ENCODE results near the gene NPM1.

NPM1 gene

DNA sequence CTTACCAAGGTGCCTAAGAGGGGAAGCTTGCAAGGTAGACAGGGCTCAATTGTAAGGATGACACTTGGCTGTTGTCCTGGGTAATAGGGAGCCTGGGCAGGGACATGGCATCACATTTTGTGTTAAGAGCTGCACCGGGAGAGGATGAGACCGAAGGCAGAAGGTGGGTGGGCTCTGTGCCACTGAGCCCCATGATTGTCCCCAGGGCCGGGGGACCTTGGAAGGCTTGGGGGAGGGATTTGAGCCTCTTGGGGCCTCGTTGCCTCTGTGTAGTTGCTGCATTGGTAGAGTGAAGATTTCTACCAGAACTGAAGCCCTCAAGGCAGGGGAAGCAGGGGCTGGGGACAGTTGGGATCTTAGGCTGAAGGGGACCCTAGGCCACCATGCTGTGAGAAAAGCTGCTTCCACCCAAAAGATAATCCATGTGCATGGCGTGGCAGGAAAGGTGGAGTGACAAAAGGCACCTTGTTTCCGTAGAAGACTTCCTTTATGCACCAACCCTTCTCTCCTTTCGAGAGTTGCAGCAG is 43.7 kb downstream of the NPM1 start:
- DNase-seq = no peak

DNA sequence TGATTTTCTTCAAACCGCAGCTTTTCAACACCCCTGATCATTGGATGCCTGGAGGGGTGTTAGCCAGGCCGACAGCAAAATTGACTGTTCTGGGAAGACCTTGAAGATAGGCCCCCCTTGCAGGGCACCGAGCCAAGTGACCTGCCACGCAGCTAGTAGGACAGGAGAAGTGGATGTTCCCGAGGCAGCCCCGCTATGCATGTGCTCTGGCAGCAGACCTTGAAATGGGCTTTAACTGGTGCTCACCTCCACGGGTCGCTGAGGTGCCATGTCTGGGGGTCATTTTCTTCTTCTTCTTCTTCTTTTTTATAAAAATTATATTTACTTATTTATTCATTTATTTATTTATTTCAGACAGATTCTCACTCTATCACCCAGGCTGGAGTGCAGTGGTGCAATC is 44.4 kb downstream of the NPM1 start:
- DNase-seq = no peak

DNA sequence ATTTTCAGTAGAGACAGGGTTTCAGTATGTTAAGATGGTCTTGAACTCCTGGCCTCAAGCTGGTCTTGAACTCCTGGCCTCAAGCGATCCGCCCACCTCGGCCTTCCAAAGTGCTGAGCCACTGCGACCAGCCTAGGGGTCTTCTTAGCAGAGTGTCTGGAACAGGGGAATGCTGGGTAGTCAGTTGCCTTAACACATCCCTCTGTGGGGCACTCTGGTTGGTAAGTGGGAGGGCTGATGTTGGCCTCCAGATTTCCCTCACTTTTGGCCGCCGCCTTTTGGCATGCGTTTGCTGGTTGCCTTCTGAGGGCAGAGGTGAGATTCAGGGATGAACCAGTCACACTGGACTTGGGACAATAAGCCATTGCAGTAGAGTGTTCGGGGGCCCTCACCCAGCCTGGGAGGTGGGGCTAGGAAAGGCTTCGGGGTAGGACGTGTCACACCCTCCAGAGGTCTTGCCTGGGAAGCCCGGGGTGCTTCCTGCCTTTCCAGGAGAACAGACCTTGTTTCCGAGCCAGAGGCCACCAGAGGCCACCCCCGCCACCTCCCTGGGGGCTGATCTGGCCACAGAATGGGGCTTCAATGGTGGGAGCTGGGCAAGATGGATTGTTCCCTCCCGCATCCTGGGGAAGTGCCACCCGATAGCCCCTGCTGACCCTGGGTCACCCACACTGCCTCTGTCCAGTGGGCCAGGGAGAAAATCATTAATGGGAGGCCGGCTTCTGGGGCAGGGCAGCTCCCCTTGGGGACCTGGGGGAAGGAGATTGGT is 45.1 kb downstream of the NPM1 start:
- no peak for DNase-seq

- no peak for DNase-seq
Observed at GRCh38 chr5:171433352-171433698, 45.7 kb downstream of the NPM1 start.

GRCh38 chr5:171433982-171434676 is 46.5 kb downstream of the NPM1 start:
- no peak for DNase-seq

- no peak for DNase-seq
Observed at GRCh38 chr5:171434874-171435273, 47.2 kb downstream of the NPM1 start.

DNA sequence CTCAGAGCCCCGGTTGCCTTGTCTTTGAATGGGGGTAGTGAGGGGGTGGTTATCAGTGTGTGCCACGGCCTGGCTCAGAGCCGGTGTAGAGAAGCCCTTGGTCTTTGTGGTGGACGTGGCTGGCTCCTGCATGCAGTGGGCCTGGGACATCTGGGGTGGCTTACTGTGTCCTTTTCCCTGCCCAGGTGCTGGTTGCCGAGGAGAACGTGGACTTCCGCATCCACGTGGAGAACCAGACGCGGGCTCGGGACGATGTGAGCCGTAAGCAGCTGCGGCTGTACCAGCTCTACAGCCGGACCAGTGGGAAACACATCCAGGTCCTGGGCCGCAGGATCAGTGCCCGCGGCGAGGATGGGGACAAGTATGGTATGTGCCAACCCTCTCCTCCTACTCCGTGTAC is 48.3 kb downstream of the NPM1 start:
- no peak for DNase-seq

DNA sequence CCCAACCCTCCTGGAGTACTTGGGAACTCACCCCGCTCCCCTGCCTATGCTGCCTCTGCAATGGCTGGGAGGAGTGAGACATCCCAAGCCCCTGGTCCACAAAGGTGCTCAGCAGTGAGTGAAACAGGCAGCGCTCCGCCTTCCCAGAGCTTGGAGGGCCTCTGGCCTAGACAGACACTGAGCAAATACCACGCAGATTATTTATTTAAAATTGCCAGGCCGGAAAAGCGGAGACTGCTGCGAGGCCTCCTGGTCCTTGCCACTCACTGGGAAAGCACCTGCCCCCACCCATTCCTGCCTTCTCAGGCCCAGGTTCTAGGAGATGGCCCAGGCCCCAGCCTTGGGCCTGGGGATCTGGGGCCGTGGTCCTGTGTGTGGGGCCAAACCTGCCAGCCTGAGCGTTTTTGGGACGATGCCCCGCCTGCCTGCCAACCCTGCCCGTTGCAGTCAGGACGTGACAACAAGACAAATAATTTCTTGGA is 49.2 kb downstream of the NPM1 start:
- no peak for DNase-seq

DNA sequence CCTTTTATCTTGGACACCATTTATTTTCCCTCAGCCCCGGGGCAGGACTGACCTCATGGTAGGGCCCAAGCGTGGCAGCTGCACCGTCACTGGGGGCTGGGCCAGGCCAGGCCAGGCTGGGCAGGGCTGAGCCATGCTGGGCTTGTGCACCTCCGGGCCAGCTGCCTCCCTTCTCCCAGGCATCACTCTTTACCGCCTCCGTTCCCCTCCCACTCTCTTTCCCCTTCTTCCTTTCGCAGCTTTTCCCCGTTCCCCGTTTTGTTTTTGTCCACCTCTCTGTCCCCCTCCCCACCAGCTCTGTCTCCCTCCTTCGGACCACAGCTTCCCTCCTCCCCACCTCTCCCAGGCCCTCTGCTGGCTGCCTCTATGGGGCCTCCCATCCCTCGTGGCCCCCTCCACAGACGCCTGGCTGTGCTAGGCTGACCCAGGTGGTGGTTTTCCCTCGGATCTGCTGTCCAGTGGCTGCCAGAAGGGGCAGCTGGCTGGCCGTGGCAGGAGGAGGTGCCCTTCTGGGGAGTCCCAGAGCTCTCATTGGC is 49.7 kb downstream of the NPM1 start:
- no peak for DNase-seq

DNA sequence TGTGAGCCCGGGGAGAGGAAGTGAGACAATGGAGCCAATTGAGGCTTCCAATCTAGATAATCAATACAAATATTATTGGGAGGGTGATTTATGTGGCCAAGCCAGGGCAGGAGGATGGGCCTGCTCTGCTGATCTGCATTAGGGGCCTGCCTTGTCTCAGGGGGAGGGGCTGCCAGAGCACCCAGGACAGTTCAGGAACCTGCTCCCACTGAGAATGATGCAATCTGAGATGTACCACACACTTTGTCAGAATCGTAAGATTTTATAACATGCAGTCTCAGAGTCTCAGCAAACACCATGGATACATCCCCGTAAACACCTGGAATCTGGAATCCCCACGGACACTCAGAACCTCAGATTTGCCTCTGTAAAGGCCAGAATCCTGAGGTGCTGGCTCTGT is 51.1 kb downstream of the NPM1 start:
- DNase-seq = no peak

- no peak for DNase-seq
Observed at GRCh38 chr5:171441246-171441791, 53.7 kb downstream of the NPM1 start.

DNA sequence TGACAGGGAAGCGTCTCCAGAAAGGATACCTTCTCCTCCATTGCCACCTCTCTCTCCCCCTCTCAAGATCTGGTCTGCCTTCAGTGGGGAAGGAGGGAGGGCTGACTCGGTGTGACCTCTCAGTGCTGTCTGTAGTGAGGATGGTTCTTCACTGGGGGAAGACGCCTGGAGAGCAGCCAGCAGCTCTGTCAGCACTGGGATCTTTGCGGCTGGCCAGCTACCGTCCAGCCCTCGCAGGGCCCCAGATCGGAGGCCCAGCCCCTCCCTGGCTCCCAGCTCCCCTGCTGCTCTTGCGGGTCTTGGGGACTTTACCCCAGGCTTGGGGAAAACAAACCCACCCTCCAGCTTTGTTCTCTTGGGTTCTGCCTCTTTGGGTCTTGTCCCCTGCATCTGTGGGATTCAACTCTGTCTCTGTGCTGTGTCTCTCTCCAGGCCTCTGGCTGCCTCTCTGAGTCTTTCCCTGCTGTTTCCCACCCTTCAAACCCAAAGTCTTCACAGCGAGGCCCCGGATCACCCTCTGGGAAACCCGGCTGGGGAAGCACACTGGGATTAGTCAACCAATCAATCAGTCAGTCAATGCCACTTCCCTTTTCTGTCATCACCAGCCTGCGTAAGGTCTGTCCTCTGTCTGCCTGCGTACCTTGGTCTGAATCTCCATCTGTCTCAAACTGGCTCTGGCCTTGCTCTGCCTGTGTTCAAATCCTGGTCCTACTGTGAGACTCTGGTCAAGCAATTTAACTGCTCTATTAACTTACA is 54.8 kb downstream of the NPM1 start:
- DNase-seq = no peak

DNA sequence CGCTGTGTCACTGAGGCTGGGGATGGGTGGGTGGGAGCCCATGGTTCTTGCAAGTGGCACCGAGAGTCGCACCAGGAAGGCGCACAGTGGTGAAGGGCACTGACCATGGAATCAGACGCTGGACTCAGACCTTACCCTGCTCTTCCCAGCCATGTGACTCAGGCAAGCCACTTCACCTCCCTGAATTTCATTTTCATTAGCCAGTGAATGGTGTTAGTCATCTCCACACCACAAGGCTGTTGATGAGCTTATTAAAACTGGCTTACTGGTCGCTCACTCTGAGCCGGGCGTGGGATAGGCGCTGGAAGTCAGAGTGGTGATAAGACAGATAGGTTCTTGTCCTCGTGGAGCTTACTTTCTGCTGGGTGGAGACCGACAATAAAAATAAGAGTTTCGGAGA is 56.9 kb downstream of the NPM1 start:
- DNase-seq = no peak

DNA sequence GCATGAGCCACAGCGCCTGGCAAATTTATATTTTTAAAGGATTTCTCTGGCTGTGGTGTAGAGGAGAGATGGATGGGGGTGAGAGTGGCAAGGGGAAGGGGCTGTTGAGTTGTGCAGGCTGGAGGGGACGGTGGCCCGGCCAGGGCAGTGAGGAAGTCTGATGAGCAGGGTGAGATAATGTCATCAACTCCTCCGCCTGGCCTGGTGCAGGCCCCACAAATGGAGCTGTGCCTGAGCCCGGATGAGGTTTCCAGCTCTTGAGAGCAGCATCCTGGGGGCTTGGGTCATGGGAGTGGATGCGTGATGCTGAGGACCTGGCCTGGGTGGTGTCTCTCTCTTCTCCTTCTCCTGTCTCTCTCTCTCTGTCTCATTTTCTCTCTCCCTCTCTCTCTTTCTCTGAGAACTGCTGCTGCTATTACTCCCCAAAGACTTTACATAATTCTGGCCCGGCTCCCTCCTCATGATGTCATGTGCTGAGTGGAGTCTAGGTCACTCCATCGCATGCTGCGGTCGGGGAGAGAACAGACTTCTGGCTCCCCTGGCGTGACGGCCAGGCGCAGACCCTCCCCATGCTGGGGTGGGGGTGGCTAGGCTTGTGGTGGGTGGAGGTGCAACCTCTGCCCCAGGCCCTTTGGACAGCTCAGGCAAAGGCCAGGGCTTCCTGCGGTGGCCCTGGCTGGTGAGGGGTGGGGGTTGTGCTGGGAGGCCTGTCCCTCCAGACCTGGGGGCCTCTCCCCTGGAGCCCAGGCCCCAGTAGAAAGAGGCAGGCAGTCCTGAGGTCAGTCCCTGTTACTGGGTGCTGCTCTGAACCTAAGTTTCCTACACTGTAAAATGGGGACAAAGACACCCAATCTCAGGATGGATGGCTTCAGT is 58.2 kb downstream of the NPM1 start:
- no peak for DNase-seq

- DNase-seq = no peak
Observed at GRCh38 chr5:171447226-171447625, 59.6 kb downstream of the NPM1 start.

- no peak for DNase-seq
Observed at GRCh38 chr5:171449426-171449825, 61.8 kb downstream of the NPM1 start.

- DNase-seq = peak; percentile 40
Observed at GRCh38 chr5:171450423-171451331, 63.0 kb downstream of the NPM1 start.

GRCh38 chr5:171451421-171451820 is 63.8 kb downstream of the NPM1 start:
- no peak for DNase-seq

DNA sequence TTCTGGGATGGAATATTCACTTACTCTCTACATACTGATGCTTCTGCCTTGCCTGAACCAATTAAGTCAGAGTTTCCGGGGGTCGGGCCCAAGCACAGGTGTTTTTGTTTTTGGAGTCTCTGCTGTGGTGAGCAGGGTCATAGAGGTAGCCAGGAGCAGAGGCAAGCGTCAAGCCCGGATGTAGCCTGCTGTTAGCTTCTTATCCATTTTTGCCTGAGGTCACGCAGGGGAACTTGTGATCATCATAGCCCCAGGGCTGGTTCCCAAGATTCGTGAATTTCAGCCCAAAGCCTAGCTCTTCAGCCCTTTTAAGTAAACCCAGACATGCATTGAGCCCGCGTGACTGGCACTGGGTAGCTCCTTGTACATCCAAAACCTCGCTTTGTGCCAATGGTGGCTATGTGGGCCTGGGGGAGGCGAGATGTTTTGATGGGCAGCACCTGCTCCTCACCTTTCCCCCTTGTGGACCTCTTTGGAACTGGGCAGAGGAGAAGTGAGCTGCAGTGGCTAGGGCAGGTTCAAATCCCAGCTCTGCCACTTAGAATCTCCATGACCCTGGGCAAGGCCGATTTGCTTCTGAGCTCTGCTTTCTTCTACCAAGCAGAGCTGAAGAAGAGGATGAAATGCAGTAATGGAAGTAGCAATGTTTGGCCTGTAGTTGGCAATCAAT is 65.5 kb downstream of the NPM1 start:
- DNase-seq = no peak

DNA sequence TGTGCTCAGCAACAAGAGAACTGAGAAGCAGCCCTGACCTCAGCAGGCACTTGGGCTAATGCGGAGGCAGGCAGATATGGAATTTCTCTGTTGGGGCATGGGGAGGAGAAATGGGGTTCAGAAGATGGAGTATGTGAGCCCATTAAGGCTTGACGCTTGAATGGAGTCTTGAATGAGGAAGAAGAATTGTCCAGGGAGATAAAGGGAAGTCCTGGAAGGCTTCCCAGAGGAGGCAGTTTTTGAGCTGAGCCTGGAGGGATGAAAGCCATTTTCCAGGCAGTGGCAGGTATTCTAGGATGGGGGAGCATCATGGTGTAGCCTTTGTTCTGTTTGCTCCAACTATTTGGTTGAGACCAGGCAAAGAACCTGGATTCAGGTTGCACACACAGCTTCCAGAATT is 66.3 kb downstream of the NPM1 start:
- no peak for DNase-seq

All from stimulated activated CD8-positive, alpha-beta memory T cell treated with anti-CD3 and anti-CD28 coated beads, Interleukin-4, amount 100 ng/mL, for 48 hours (primary cell).